HEK293 (cell line): ENCODE results near the gene RASA4.
"Not testable (repeated sequence)": the region's sequence is repeated elsewhere in the genome, so short reads cannot be mapped to it uniquely, and the experiment has no call there.

Experiments
- CTCF ChIA-PET: fragments of 350-600 bp; formaldehyde crosslinking; extraction: SDS; loops from one replicate; lab custom pipeline; 2021; ENCODE audit warnings: antibody characterized with exemption; lab: Yijun Ruan, JAX
- POLR2A ChIA-PET: fragments of 300-600 bp; formaldehyde crosslinking; extraction: SDS; loops from one replicate; lab custom pipeline; 2020; ENCODE audit warnings: antibody characterized with exemption, inconsistent platforms; lab: Yijun Ruan, JAX
- H3K27ac ChIP-seq: fragments of 200-500 bp; sonication (Bioruptor generic); 2 replicates; pipeline ENCODE4 v1.5.1; 2014; ENCODE audit warnings: low read depth, low read length, control low read depth, inconsistent platforms; ENCODE audit errors: extremely low read depth
- H3K36me3 ChIP-seq, 2 experiments: fragments of 200-500 bp in 1 of 2; sonication (Bioruptor generic) in 1 of 2; 1 replicate in 1 of 2; 2 replicates in 1 of 2; pipeline ENCODE4 v1.5.1; 2014 to 2017; ENCODE audit warnings: inconsistent platforms in 2 of 2, low read length in 2 of 2; ENCODE audit not compliant: control insufficient read depth in 2 of 2, insufficient read depth in 1 of 2
- H3K4me1 ChIP-seq: fragments of 200-500 bp; sonication (Bioruptor generic); 2 replicates; pipeline ENCODE4 v1.5.1; 2014; ENCODE audit warnings: mild to moderate bottlenecking, low read length, inconsistent platforms; ENCODE audit not compliant: control insufficient read depth, insufficient read depth
- H3K4me3 ChIP-seq: 2 replicates; pipeline ENCODE4 v1.5.1; 2011; ENCODE audit warnings: low read depth, mild to moderate bottlenecking, control low read depth, low read length, moderate library complexity
- H3K9me3 ChIP-seq: fragments of 200-500 bp; sonication (Bioruptor generic); 2 replicates; pipeline ENCODE4 v1.5.1; 2014; ENCODE audit warnings: low read depth, low read length, inconsistent platforms; ENCODE audit not compliant: control insufficient read depth, insufficient read depth

Gene RASA4

GRCh38 chr7:102616507-102617125 is at the start of gene RASA4:
Gene RASA4, minus strand, starts transcription at chr7:102616756. Its CDS starts 67 bp downstream, at chr7:102616689.
- CTCF ChIA-PET, POLR2A ChIA-PET: not testable (repeated sequence)

DNA sequence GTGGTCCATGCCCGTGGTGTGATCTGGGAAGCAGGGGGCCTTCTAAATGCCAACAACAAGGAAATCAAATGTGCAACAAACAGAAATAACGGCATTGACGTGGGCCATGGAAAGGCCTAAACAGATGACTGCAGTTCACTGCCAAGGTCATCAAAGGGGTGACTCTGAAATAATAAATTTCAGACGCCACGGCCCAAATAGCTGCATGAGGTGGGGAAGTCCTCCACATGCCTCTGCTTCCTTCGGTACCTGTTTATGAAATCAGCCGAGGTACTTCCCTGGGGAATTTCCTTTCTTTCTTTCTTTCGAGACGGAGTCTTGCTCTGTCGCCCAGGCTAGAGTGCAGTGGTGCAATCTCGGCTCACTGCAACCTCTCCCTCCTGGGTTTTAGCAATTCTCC is 48.2 kb upstream of the RASA4 start:
- H3K36me3 ChIP-seq, CTCF ChIA-PET, H3K9me3 ChIP-seq, POLR2A ChIA-PET, H3K4me1 ChIP-seq, H3K27ac ChIP-seq, H3K4me3 ChIP-seq: not testable (repeated sequence)

More at GRCh38 chr7:102616507-102617125, at the start of gene RASA4:
- not testable (repeated sequence) for H3K36me3 ChIP-seq, H3K4me1 ChIP-seq, H3K9me3 ChIP-seq, H3K27ac ChIP-seq
- H3K4me3 ChIP-seq: peak within 1 kb of the TSS; percentile 36

DNA sequence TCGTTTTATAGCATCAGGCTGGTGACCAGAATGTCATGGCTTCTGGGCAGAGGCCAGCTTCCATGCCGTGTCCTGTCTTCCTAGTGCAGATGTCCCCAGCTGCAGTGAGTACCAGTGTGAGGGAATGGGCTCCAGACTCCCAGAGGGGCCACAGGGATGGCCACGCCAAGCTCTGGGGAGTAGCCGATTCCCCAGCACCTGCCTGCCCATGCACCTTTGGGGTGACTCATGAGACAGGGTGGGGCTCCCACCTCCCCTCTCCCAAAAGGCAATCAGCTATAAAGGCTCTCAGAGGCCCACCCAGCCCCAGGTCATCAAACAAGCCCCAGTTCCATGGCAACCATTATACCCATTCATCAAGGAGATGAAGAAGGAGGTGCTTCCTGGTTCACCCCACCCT is 33.4 kb upstream of the RASA4 start, which contains the start of gene SPDYE2B:
Gene SPDYE2B (plus strand): TSS at position 396 of the 400 bp plus-strand sequence. CDS start 2,030 bp downstream, outside the sequence.
- H3K9me3 ChIP-seq, H3K36me3 ChIP-seq, H3K27ac ChIP-seq, H3K4me3 ChIP-seq, POLR2A ChIA-PET, H3K4me1 ChIP-seq, CTCF ChIA-PET: not testable (repeated sequence)

GRCh38 chr7:102647813-102648212 is 31.3 kb upstream of the RASA4 start:
- H3K27ac ChIP-seq, CTCF ChIA-PET, POLR2A ChIA-PET, H3K36me3 ChIP-seq, H3K4me1 ChIP-seq, H3K4me3 ChIP-seq, H3K9me3 ChIP-seq: not testable (repeated sequence)

DNA sequence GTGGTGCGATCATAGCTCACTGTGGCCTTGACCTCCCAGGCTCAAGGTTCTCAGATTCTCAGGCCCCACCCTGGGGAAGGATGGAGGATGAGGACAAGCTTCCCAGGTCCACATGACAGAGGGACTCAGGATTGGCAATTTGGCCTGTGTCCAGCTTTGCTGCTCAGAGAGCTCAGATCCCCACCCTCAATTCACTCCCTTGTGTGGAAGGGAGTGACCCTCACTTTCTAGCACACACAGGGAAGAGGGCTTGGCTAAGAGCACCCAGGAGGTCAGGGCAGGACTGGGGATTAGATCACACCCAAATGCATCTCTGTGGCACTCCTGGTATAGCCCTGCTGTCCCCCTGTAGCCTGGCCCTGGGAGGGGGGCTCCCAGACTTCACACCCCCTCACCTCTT is 26.8 kb upstream of the RASA4 start:
- H3K4me1 ChIP-seq, POLR2A ChIA-PET, H3K4me3 ChIP-seq, H3K27ac ChIP-seq, H3K36me3 ChIP-seq, CTCF ChIA-PET, H3K9me3 ChIP-seq: not testable (repeated sequence)

DNA sequence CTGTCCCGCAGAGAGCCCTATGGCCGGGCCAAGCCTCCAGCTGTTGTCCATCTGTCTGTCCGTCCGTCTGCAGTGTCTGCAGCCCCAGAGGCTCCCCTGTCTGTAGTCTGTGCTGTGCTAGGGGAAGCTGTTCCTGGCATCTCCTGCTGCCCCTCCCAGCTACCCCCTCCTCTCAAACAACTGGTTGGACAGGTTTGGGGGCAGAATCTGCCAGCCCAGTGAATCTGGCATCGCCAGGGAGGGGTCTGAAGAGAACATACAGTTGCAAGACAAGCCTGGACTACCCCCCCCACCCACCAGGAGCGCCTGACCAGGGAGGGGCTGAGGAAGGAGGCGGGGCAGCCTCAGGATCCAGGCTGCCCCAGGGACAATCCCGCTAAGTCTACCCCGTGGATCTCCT is 26.1 kb upstream of the RASA4 start, which contains the start of gene UPK3BL1:
Gene UPK3BL1 (minus strand): TSS at position 101 of the 400 bp plus-strand sequence. CDS start 50 bp downstream, at position 51.
- CTCF ChIA-PET, H3K27ac ChIP-seq, H3K9me3 ChIP-seq, H3K36me3 ChIP-seq, POLR2A ChIA-PET, H3K4me3 ChIP-seq, H3K4me1 ChIP-seq: not testable (repeated sequence)

DNA sequence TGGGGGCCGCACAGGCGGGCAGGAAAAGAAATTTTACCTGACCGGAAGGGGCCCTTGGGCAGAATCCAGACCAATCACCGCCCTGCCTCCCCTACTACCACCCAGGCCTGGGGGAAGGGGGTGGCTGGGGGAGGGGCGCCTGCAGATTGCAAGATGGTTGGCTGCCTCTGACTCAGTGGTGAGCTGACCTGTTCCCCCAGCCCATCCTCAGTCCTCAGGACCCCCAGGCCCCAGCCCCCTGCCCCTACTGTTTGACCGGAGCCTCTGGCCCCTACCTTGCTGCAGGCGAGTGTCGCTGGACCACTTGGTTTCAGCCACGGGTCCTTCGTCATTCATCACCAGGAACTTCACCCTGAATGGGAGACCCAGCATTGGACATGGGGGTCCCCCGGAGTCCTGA is 22.3 kb upstream of the RASA4 start:
- CTCF ChIA-PET, H3K4me3 ChIP-seq, H3K27ac ChIP-seq, POLR2A ChIA-PET, H3K9me3 ChIP-seq, H3K36me3 ChIP-seq, H3K4me1 ChIP-seq: not testable (repeated sequence)

GRCh38 chr7:102636956-102637355 is 20.4 kb upstream of the RASA4 start:
- CTCF ChIA-PET, H3K36me3 ChIP-seq, H3K4me3 ChIP-seq, H3K27ac ChIP-seq, H3K9me3 ChIP-seq, POLR2A ChIA-PET, H3K4me1 ChIP-seq: not testable (repeated sequence)

- H3K9me3 ChIP-seq, POLR2A ChIA-PET, H3K36me3 ChIP-seq, H3K4me3 ChIP-seq, H3K4me1 ChIP-seq, H3K27ac ChIP-seq, CTCF ChIA-PET: not testable (repeated sequence)
These were observed 18.8 kb upstream of the RASA4 start for GRCh38 chr7:102635354-102635753.

- H3K27ac ChIP-seq, CTCF ChIA-PET, H3K4me1 ChIP-seq, H3K4me3 ChIP-seq, H3K9me3 ChIP-seq, POLR2A ChIA-PET, H3K36me3 ChIP-seq: not testable (repeated sequence)
These were observed 17.7 kb upstream of the RASA4 start for GRCh38 chr7:102634299-102634698.

- H3K27ac ChIP-seq, H3K9me3 ChIP-seq, H3K4me1 ChIP-seq, H3K4me3 ChIP-seq, CTCF ChIA-PET, POLR2A ChIA-PET, H3K36me3 ChIP-seq: not testable (repeated sequence)
These were observed 14.1 kb upstream of the RASA4 start for GRCh38 chr7:102630622-102631021.
